Lower lobe of right lung (tissue), 2 donors: ENCODE results near the gene MROH8. TPM values are rescaled to one million over a fixed set of nuclear protein-coding genes. Genes with fewer than 3 reads are reported as not detected.

Experiments used
- ATAC-seq, 2 donors: fragments of 200-7000 bp; cut with Tn5 transposase; one replicate each; pipeline ENCODE4 v1.9.1; 2020 to 2022; ENCODE audit warnings: mild to moderate bottlenecking in 2 of 2, moderate library complexity in 2 of 2
- DNase-seq: peaks from one replicate; pipeline ENCODE4 v3.0.0-alpha.2; 2020
- H3K27ac ChIP-seq: fragments of 200-600 bp; one replicate; pipeline ENCODE4 v1.8.0; 2022
- H3K27me3 ChIP-seq: fragments of 200-600 bp; one replicate; pipeline ENCODE4 v1.8.0; 2022; ENCODE audit warnings: low read depth
- H3K36me3 ChIP-seq: fragments of 200-600 bp; one replicate; pipeline ENCODE4 v1.8.0; 2022; ENCODE audit warnings: mild to moderate bottlenecking
- H3K4me1 ChIP-seq: fragments of 200-600 bp; one replicate; pipeline ENCODE4 v1.8.0; 2022
- H3K4me3 ChIP-seq: fragments of 200-600 bp; one replicate; pipeline ENCODE4 v1.8.0; 2022; ENCODE audit warnings: mild to moderate bottlenecking
- H3K9me3 ChIP-seq: fragments of 200-600 bp; one replicate; pipeline ENCODE4 v1.8.0; 2022
- CTCF ChIP-seq: fragments of 200-600 bp; IDR thresholded peaks from one replicate; pipeline ENCODE4 v1.8.0; 2022; ENCODE audit warnings: antibody characterized with exemption, mild to moderate bottlenecking
- intact Hi-C: fragments of 100-400 bp; cut with DNase I; formaldehyde crosslinking; loops from one replicate; pipeline ENCODE4 v1.11.0; 2022
- total RNA-seq: library from RNA; stranded (reverse); fragmentation: NEBNext Ultra II Directional; extraction: Animal tissue kit (Norgen Biotek cat#: 25700); gene quantifications from one replicate; pipeline ENCODE4 v1.2.1, GENCODE V29; 2021
- donor health status: DM: no; HTN: yes; CAD: no; lungs with severe emphysema.

Gene MROH8
- total RNA-seq, 1 donor from 2014 or later = 3.9 TPM

DNA sequence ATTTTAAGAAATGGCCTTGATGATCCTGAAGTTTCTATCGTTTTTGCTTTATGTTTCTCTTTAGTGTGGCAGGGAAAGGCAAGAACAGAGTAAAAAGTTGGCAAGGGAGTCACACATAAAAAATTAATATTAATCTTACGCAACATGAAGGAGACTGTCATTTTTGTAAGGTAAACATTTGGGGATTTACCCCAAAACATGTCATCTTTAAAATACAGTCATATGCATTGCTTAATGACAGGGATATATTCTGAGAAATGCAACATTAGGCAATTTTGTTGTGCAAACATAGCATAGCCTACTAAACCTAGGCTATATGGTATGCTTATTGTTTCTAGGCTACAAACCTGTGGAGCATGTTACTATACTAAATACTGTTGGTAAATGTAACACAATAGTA, 88.9 kb downstream of the MROH8 start:
- TF ChIP-seq CTCF = no peak
- DNase-seq (no peak), ATAC-seq (no peak)
- Histone ChIP-seq H3K27me3 (no peaks in the 10 kb centered on the region), H3K4me3 (no peak overlapping the region), H3K4me1 (peaks cover 10% of the 10 kb centered on the region), H3K27ac (no peak overlapping the region), H3K9me3 (no peaks in the 10 kb centered on the region), H3K36me3 (peaks cover 18% of the 10 kb centered on the region)
- intact Hi-C loops = no loop called here

GRCh38 chr20:37081717-37082289, 97.5 kb downstream of the MROH8 start:
- Histone ChIP-seq H3K27me3 (no peaks in the 10 kb centered on the region), H3K27ac (no peak overlapping the region), H3K36me3 (peaks cover 2% of the 10 kb centered on the region), H3K4me3 (no peak overlapping the region), H3K9me3 (no peaks in the 10 kb centered on the region), H3K4me1 (no peaks in the 10 kb centered on the region)
- DNase-seq (no peak), ATAC-seq (no peak)
- intact Hi-C loops = no loop called here
- peak; percentile 37 for TF ChIP-seq CTCF

- TF ChIP-seq CTCF = no peak
- no peak overlapping the region for H3K4me3 ChIP-seq
- ATAC-seq (no peak), DNase-seq (no peak)
- no peaks in the 10 kb centered on the region for H3K36me3 ChIP-seq
- H3K27ac ChIP-seq = no peak overlapping the region
- intact Hi-C loops = no loop called here
- H3K9me3 ChIP-seq = peaks cover 8% of the 10 kb centered on the region
- H3K4me1 ChIP-seq = no peaks in the 10 kb centered on the region
- H3K27me3 ChIP-seq = no peaks in the 10 kb centered on the region
These were observed 102.3 kb downstream of the MROH8 start for GRCh38 chr20:37077009-37077408.

DNA sequence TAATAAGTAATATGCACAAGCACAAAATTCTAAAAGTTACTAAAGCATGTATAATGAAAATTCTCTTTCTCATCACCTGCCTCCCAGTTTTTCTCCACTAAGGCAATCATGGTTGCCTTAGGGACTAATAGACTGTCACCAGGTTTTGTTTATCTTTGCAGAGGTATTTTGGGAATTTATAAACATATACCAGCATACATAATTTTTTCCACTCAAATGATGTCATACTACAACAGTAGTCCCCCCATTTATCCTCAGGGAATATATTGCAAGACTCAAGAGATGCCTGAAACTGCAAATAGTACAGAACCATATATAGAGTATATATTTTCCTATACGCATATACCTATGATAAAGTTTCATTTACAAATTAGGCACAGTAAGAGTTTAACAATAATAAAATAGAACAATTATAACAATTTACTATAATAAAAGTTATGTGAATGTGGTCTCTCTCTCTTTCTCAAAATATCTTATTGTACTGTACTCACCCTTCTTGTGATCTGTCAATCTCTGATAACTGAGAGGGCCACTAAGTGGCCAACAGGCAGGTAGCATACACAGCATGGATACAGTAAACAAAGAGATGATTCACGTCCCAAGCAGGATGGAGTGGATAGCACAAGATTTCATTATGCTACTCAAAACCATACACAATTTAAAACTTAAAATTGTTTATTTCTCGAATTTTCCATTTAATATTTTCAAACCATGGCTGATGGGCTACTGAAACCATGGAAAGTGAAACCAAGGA, 103.2 kb downstream of the MROH8 start:
- Histone ChIP-seq H3K27ac (no peak overlapping the region), H3K4me1 (no peaks in the 10 kb centered on the region), H3K4me3 (no peak overlapping the region), H3K36me3 (no peaks in the 10 kb centered on the region), H3K9me3 (peaks cover 8% of the 10 kb centered on the region), H3K27me3 (no peaks in the 10 kb centered on the region)
- DNase-seq (no peak), ATAC-seq (no peak)
- no peak for TF ChIP-seq CTCF
- intact Hi-C loops = no loop called here

DNA sequence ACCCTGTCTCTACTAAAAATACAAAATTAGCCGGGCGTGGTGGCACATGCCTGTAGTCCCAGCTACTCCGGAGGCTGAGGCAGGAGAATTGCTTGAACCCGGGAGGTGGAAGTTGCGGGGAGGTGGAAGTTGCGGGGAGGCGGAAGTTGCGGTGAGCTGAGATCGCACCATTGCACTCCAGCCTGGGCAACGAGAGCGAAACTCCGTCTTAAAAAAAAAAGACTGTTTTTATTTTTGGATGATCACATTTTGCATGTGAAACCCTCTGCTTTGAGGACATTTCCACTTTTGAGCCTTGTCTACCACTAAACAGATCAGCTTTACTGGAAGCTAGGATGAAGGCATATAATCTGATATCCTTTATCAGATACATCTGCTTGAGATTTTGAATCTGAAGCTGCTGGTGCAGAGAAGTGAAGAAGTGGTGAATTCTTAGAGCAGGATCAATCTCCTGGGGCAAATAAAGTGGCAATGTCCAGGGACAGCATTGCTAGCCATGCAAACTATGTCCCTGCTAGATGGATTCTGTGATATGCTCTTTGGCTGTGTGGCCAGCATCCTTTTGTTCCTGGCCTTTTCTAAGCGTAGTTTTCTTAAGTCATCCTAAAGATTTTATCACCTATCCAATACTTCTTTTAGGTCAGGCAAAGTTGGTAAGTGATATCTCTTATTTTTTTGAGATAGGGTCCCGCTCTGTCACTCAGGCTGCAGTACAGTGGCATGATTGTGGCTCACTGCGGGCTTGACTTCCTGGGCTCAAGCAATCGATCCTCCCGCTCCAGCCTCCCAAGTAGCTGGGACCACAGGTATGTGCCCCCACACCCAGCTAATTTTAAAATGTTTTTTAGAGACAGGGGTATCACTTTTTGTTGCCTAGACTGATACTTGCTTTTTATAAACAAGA, 106.8 kb downstream of the MROH8 start:
- no peak overlapping the region for H3K4me3 ChIP-seq
- H3K9me3 ChIP-seq = peaks cover 8% of the 10 kb centered on the region
- no peak for DNase-seq
- H3K27ac ChIP-seq = no peak overlapping the region
- no peak for ATAC-seq
- intact Hi-C loops = no loop called here
- no peaks in the 10 kb centered on the region for H3K4me1 ChIP-seq
- H3K27me3 ChIP-seq = no peaks in the 10 kb centered on the region
- TF ChIP-seq CTCF = no peak
- no peaks in the 10 kb centered on the region for H3K36me3 ChIP-seq
